ENCODE data around the gene MYH8. TPM values are rescaled to one million over a fixed set of nuclear protein-coding genes. Genes with fewer than 3 reads are reported as not detected.

Gene MYH8
- total and polyA plus RNA-seq, 2 of the 13 experiments (the other 11 are each of a cell fraction or from before 2014, with no cell fraction given) = not detected

DNA sequence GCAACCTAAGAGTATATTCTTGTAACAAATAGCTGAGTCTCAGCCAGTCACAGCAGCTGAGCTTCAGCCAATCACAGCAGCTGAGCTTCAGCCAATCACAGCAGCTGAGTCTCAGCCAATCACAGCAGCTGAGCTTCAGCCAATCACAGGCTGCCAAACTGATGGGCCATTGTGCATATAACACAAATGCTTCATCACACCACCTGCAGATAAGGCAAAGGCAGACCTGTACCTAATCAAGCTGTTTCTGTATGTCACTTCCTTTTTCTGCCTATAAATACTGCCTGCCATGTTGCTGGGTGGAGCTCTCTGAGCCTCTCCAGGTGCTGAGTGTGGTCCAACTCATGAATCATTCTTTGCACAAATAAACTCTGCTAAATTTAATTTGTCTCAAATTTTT is 68.9 kb downstream of the MYH8 start:
- H3K4me1 ChIP-seq (ENCODE audit: insufficient read depth, low read length) = no peaks in the 10 kb centered on the region
- H3K36me3 ChIP-seq (replicated peaks in 1 of 2; ENCODE audit: control insufficient read depth in 1 of 2, insufficient read depth in 2 of 2, low read length in 2 of 2) = no peaks in the 10 kb centered on the region
- no peak overlapping the region for H3K9ac ChIP-seq (ENCODE audit: insufficient read depth, low read depth, low read length)
- in situ Hi-C loops (cut with HindIII; ENCODE audit: extremely low pct_ligation_motif_present, low pct_unique_long_range_greater_than_20kb) = no loop called here
- no peak overlapping the region for H2AFZ ChIP-seq (ENCODE audit: low read length)
- H3K4me2 ChIP-seq (ENCODE audit: low read depth, low read length) = no peak overlapping the region
- BruUV-seq (replicated peaks) = no TSS peak
- no peaks in the 10 kb centered on the region for H3K27me3 ChIP-seq (ENCODE audit: control insufficient read depth in 1 of 2, insufficient read depth in 2 of 2, low read length in 2 of 2)
- no peak overlapping the region for H3K27ac ChIP-seq (ENCODE audit: extremely low read length, insufficient read depth, low read length)
- no peak overlapping the region for H3K4me3 ChIP-seq (replicated peaks in 1 of 3; ENCODE audit: insufficient read depth in 1 of 3, low read depth in 2 of 3, low read length in 3 of 3)
- DNase-seq (ENCODE audit: low spot score) (no peak), FAIRE-seq (no peak), ATAC-seq (no peak)
- POLR2A ChIA-PET = no interaction called here
- CTCF ChIA-PET (ENCODE audit: low intra/inter-chr PET ratio, low total read pairs) = no interaction called here
- H4K20me1 ChIP-seq (ENCODE audit: insufficient read depth, low read length) = no peaks in the 10 kb centered on the region
- H3K79me2 ChIP-seq (ENCODE audit: insufficient read depth, low read length) = no peaks in the 10 kb centered on the region
- no peaks in the 10 kb centered on the region for H3K9me3 ChIP-seq (ENCODE audit: low read length)
- no peak for TF ChIP-seq ZNF629 (CRISPR knock-in tag; conservative IDR thresholded peaks at IDR 0.05)
- TF ChIP-seq, protein P1, sequence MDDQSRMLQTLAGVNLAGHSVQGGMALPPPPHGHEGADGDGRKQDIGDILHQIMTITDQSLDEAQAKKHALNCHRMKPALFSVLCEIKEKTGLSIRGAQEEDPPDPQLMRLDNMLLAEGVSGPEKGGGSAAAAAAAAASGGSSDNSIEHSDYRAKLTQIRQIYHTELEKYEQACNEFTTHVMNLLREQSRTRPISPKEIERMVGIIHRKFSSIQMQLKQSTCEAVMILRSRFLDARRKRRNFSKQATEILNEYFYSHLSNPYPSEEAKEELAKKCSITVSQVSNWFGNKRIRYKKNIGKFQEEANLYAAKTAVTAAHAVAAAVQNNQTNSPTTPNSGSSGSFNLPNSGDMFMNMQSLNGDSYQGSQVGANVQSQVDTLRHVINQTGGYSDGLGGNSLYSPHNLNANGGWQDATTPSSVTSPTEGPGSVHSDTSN (CRISPR knock-in tag; IDR thresholded peaks at IDR 0.05; ENCODE audit: borderline replicate concordance) = no peak
- TF ChIP-seq, protein P2, sequence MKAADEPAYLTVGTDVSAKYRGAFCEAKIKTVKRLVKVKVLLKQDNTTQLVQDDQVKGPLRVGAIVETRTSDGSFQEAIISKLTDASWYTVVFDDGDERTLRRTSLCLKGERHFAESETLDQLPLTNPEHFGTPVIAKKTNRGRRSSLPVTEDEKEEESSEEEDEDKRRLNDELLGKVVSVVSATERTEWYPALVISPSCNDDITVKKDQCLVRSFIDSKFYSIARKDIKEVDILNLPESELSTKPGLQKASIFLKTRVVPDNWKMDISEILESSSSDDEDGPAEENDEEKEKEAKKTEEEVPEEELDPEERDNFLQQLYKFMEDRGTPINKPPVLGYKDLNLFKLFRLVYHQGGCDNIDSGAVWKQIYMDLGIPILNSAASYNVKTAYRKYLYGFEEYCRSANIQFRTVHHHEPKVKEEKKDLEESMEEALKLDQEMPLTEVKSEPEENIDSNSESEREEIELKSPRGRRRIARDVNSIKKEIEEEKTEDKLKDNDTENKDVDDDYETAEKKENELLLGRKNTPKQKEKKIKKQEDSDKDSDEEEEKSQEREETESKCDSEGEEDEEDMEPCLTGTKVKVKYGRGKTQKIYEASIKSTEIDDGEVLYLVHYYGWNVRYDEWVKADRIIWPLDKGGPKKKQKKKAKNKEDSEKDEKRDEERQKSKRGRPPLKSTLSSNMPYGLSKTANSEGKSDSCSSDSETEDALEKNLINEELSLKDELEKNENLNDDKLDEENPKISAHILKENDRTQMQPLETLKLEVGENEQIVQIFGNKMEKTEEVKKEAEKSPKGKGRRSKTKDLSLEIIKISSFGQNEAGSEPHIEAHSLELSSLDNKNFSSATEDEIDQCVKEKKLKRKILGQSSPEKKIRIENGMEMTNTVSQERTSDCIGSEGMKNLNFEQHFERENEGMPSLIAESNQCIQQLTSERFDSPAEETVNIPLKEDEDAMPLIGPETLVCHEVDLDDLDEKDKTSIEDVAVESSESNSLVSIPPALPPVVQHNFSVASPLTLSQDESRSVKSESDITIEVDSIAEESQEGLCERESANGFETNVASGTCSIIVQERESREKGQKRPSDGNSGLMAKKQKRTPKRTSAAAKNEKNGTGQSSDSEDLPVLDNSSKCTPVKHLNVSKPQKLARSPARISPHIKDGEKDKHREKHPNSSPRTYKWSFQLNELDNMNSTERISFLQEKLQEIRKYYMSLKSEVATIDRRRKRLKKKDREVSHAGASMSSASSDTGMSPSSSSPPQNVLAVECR (CRISPR knock-in tag; IDR thresholded peaks at IDR 0.05; ENCODE audit: borderline replicate concordance) = no peak
- no peak for TF ChIP-seq CCAR2 (optimal IDR thresholded peaks at IDR 0.05; ENCODE audit: low read depth, low read length)
- TF ChIP-seq ZNF792 (CRISPR knock-in tag; IDR thresholded peaks at IDR 0.05) = no peak
- TF ChIP-seq, protein P3, sequence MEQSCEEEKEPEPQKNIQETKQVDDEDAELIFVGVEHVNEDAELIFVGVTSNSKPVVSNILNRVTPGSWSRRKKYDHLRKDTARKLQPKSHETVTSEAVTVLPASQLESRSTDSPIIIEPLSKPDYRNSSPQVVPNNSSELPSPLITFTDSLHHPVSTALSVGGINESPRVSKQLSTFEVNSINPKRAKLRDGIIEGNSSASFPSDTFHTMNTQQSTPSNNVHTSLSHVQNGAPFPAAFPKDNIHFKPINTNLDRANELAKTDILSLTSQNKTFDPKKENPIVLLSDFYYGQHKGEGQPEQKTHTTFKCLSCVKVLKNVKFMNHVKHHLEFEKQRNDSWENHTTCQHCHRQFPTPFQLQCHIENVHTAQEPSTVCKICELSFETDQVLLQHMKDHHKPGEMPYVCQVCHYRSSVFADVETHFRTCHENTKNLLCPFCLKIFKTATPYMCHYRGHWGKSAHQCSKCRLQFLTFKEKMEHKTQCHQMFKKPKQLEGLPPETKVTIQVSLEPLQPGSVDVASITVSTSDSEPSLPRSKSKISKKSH (CRISPR knock-in tag; IDR thresholded peaks at IDR 0.05; ENCODE audit: borderline replicate concordance) = no peak
- no peak for TF ChIP-seq TAF15 (IDR thresholded peaks at IDR 0.05; ENCODE audit: low read depth, low read length, poor library complexity, severe bottlenecking)
- TF ChIP-seq ZNF253 (CRISPR knock-in tag; IDR thresholded peaks at IDR 0.05; ENCODE audit: borderline replicate concordance) = no peak
- TF ChIP-seq, protein P4, sequence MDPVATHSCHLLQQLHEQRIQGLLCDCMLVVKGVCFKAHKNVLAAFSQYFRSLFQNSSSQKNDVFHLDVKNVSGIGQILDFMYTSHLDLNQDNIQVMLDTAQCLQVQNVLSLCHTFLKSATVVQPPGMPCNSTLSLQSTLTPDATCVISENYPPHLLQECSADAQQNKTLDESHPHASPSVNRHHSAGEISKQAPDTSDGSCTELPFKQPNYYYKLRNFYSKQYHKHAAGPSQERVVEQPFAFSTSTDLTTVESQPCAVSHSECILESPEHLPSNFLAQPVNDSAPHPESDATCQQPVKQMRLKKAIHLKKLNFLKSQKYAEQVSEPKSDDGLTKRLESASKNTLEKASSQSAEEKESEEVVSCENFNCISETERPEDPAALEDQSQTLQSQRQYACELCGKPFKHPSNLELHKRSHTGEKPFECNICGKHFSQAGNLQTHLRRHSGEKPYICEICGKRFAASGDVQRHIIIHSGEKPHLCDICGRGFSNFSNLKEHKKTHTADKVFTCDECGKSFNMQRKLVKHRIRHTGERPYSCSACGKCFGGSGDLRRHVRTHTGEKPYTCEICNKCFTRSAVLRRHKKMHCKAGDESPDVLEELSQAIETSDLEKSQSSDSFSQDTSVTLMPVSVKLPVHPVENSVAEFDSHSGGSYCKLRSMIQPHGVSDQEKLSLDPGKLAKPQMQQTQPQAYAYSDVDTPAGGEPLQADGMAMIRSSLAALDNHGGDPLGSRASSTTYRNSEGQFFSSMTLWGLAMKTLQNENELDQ (CRISPR knock-in tag; IDR thresholded peaks at IDR 0.05; ENCODE audit: borderline replicate concordance) = no peak
- no peak for TF ChIP-seq SMAD3 (CRISPR knock-in tag; IDR thresholded peaks at IDR 0.05)
- TF ChIP-seq, protein P5, sequence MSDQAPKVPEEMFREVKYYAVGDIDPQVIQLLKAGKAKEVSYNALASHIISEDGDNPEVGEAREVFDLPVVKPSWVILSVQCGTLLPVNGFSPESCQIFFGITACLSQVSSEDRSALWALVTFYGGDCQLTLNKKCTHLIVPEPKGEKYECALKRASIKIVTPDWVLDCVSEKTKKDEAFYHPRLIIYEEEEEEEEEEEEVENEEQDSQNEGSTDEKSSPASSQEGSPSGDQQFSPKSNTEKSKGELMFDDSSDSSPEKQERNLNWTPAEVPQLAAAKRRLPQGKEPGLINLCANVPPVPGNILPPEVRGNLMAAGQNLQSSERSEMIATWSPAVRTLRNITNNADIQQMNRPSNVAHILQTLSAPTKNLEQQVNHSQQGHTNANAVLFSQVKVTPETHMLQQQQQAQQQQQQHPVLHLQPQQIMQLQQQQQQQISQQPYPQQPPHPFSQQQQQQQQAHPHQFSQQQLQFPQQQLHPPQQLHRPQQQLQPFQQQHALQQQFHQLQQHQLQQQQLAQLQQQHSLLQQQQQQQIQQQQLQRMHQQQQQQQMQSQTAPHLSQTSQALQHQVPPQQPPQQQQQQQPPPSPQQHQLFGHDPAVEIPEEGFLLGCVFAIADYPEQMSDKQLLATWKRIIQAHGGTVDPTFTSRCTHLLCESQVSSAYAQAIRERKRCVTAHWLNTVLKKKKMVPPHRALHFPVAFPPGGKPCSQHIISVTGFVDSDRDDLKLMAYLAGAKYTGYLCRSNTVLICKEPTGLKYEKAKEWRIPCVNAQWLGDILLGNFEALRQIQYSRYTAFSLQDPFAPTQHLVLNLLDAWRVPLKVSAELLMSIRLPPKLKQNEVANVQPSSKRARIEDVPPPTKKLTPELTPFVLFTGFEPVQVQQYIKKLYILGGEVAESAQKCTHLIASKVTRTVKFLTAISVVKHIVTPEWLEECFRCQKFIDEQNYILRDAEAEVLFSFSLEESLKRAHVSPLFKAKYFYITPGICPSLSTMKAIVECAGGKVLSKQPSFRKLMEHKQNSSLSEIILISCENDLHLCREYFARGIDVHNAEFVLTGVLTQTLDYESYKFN (CRISPR knock-in tag; conservative IDR thresholded peaks at IDR 0.05) = no peak
- TF ChIP-seq GATAD1 (CRISPR knock-in tag; IDR thresholded peaks at IDR 0.05) = no peak
- intact Hi-C loops (cut with micrococcal nuclease; ENCODE audit: unreplicated experiment) = no loop called here

Data from HepG2 (cell line).